Activated CD4-positive, alpha-beta T cell treated with anti-CD3 and anti-CD28 coated beads, Interleukin-2, amount 10 ng/mL, durations not matched to agents 7 days and 5 days (primary cell): Measurements from ENCODE around the gene OR2T10. TPM values are rescaled to one million over a fixed set of nuclear protein-coding genes. Genes with fewer than 3 reads are reported as not detected.
"Not testable (repeated sequence)": the region's sequence is repeated elsewhere in the genome, so short reads cannot be mapped to it uniquely, and the experiment has no call there.

ENCODE experiments used
- CTCF ChIA-PET: fragments of 350-600 bp; sonication (Branson Sonifier 250); formaldehyde crosslinking; loops from one replicate; lab custom pipeline; 2021; ENCODE audit warnings: antibody characterized with exemption; lab: Charles Lee
- POLR2A ChIA-PET: fragments of 350-600 bp; sonication (Branson Sonifier 250); formaldehyde crosslinking; loops from one replicate; lab custom pipeline; 2021; ENCODE audit warnings: antibody characterized with exemption; lab: Charles Lee
- DNase-seq: peaks from one replicate; pipeline ENCODE4 v3.0.0-alpha.2; 2020
- H3K27ac Mint-ChIP-seq: one replicate; pipeline ENCODE4 v1.8.0; 2021; ENCODE audit warnings: mild to moderate bottlenecking, moderate library complexity, mixed read lengths
- H3K27me3 Mint-ChIP-seq: one replicate; pipeline ENCODE4 v1.8.0; 2021; ENCODE audit warnings: mixed read lengths
- H3K36me3 Mint-ChIP-seq: one replicate; pipeline ENCODE4 v1.8.0; 2021; ENCODE audit warnings: low read depth, mixed read lengths
- H3K4me1 Mint-ChIP-seq: one replicate; pipeline ENCODE4 v1.8.0; 2021; ENCODE audit warnings: mixed read lengths
- H3K4me3 Mint-ChIP-seq: one replicate; pipeline ENCODE4 v1.8.0; 2021; ENCODE audit warnings: mild to moderate bottlenecking, moderate library complexity, mixed read lengths
- H3K9me3 Mint-ChIP-seq: one replicate; pipeline ENCODE4 v1.8.0; 2021; ENCODE audit warnings: mixed read lengths
- total RNA-seq, 2 experiments: library from RNA; stranded (reverse); gene quantifications; one replicate each; pipeline ENCODE4 v1.2.3, GENCODE V29; 2021

Gene OR2T10
- total RNA-seq, 2 experiments from 2014 or later = not detected

GRCh38 chr1:248576260-248576980 lies 21.1 kb downstream of the OR2T10 start:
- no peak overlapping the region for H3K27ac Mint-ChIP-seq
- H3K36me3 Mint-ChIP-seq = no peaks in the 10 kb centered on the region
- CTCF ChIA-PET = no interaction called here
- H3K4me3 Mint-ChIP-seq = no peak overlapping the region
- H3K27me3 Mint-ChIP-seq = peaks cover 2% of the 10 kb centered on the region
- H3K4me1 Mint-ChIP-seq = peaks cover 5% of the 10 kb centered on the region
- peaks cover 6% of the 10 kb centered on the region for H3K9me3 Mint-ChIP-seq
- DNase-seq = no peak
- POLR2A ChIA-PET = no interaction called here

GRCh38 chr1:248574657-248575056 lies 22.8 kb downstream of the OR2T10 start, which contains the start of gene OR2T34:
TSS of gene OR2T34 (minus strand) at chr1:248574757. CDS start at chr1:248574757, 0 bp downstream.
- POLR2A ChIA-PET, DNase-seq, H3K27me3 Mint-ChIP-seq, H3K4me3 Mint-ChIP-seq, H3K4me1 Mint-ChIP-seq, H3K36me3 Mint-ChIP-seq, H3K9me3 Mint-ChIP-seq, CTCF ChIA-PET, H3K27ac Mint-ChIP-seq: not testable (repeated sequence)

DNA sequence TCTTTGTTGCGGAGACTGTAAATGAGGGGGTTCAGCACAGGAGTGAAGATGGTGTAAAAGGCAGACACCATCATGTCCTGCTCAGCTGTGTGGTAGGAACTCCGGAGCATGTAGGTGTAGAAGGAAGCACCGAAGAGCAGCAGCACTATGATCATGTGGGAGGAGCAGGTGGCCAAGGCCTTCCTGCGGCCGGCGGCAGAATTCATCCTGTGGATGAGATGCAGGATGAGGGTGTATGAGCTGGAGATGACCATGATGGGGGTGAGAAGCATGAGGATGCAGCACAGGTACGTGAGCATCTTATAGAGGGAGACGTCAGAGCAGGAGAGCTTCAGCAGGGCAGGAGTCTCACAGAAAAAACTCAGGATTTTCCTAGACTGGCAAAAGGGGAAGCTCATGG lies 23.6 kb downstream of the OR2T10 start:
- H3K27me3 Mint-ChIP-seq, H3K27ac Mint-ChIP-seq, DNase-seq, H3K36me3 Mint-ChIP-seq, CTCF ChIA-PET, H3K4me3 Mint-ChIP-seq, POLR2A ChIA-PET, H3K9me3 Mint-ChIP-seq: not testable (repeated sequence)
- H3K4me1 Mint-ChIP-seq = peaks cover 11% of the 10 kb centered on the region

- H3K9me3 Mint-ChIP-seq, H3K36me3 Mint-ChIP-seq, H3K27ac Mint-ChIP-seq, DNase-seq, H3K27me3 Mint-ChIP-seq, CTCF ChIA-PET, POLR2A ChIA-PET, H3K4me3 Mint-ChIP-seq: not testable (repeated sequence)
- H3K4me1 Mint-ChIP-seq = peaks cover 14% of the 10 kb centered on the region
Measured at GRCh38 chr1:248572049-248572448, 25.5 kb downstream of the OR2T10 start.

DNA sequence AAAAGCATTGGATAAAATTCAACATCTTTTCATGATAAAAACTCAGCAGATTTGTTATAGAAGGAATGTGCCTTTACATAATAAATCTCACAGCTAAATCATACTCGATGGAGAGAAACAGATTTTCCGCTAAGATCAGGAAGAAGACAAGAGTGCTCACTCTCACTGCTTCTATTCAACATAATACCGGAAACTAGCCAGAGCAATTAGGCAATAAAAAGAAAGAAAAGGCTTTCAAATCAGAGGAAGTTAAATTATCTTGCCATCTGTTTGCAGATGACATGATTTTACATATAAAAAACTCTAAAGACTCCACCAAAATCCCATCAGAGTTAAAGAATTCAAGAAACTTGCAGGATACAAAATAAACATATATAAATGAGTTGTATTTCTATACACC lies 26.7 kb downstream of the OR2T10 start:
- peaks cover 18% of the 10 kb centered on the region for H3K4me1 Mint-ChIP-seq
- H3K4me3 Mint-ChIP-seq, POLR2A ChIA-PET, H3K27ac Mint-ChIP-seq, H3K36me3 Mint-ChIP-seq, H3K27me3 Mint-ChIP-seq, DNase-seq, CTCF ChIA-PET, H3K9me3 Mint-ChIP-seq: not testable (repeated sequence)

- DNase-seq, POLR2A ChIA-PET, H3K36me3 Mint-ChIP-seq, H3K9me3 Mint-ChIP-seq, H3K27me3 Mint-ChIP-seq, H3K27ac Mint-ChIP-seq, H3K4me3 Mint-ChIP-seq, CTCF ChIA-PET: not testable (repeated sequence)
- H3K4me1 Mint-ChIP-seq = peaks cover 21% of the 10 kb centered on the region
Measured at GRCh38 chr1:248569049-248569448, 28.5 kb downstream of the OR2T10 start.

DNA sequence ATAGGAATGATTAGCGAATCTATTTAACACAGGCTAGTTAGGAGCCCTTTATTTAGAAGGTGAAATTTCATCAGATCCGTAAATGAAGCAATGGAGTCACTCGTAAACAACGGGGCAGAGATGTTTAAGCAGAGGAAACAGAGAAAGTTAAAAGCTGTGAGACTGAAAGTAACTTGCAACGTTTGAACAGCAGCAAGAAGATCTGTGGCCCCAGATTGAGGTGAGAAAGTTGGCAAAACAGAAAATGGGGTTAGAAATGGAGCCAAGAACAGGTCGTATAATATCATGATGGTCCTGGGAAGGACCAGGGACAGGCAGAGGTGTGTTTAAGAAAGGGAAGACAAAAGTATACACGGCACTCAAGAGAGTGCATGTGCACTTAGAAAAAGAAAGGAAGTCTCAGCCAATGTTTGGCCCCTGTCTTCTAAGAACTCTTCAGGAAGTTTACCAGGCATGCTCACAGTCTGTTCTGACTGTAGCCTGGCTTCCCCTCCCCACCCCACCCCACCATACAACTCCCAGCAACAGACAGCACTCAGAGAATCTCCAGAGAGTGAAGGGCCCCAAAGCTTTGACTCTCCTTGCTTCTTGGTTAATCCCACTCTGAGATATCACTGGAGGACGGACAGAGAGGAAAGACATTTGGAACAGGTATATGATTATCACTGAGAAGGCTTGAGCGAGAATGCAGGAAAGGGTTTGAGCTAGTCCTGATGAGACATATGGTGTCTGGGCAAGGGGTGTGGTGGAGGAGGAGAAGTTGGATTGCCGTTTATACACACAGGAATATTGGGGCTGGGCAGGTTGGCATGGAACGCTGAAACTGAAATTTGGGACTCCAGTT lies 31.7 kb downstream of the OR2T10 start:
- Mint-ChIP-seq H3K27ac (peak overlapping the region; percentile 96), H3K4me3 (peak overlapping the region; percentile 78), H3K4me1 (peaks cover 19% of the 10 kb centered on the region)
- peak; percentile 31 for DNase-seq
- H3K9me3 Mint-ChIP-seq, CTCF ChIA-PET, H3K36me3 Mint-ChIP-seq, H3K27me3 Mint-ChIP-seq, POLR2A ChIA-PET: not testable (repeated sequence)

DNA sequence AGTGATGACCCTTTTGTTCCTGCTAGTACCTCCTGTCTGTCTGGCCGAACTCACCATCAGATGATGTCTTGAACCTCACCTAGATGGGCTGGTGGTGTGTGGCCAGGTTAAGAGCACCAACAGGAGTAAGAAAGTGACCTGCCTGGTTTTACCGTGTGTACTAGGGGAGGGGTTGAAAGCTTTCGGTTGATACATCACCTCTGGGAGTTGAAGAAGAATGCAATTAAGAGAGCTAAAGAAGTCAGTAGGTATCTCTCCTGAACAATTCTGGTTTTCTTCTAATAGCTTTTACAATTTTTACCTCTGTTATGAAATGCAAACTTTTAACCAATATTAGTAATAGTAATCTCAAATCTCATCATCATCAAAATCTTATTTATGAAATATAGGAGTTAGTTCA lies 34.8 kb downstream of the OR2T10 start, which contains the start of gene OR2T29:
Gene OR2T29 (minus strand): TSS at position 101 of the 400 bp plus-strand sequence. CDS start 3,281 bp downstream, outside the sequence.
- POLR2A ChIA-PET, H3K27me3 Mint-ChIP-seq, DNase-seq, H3K36me3 Mint-ChIP-seq, H3K9me3 Mint-ChIP-seq, CTCF ChIA-PET, H3K4me3 Mint-ChIP-seq, H3K27ac Mint-ChIP-seq: not testable (repeated sequence)
- H3K4me1 Mint-ChIP-seq = peaks cover 15% of the 10 kb centered on the region

DNA sequence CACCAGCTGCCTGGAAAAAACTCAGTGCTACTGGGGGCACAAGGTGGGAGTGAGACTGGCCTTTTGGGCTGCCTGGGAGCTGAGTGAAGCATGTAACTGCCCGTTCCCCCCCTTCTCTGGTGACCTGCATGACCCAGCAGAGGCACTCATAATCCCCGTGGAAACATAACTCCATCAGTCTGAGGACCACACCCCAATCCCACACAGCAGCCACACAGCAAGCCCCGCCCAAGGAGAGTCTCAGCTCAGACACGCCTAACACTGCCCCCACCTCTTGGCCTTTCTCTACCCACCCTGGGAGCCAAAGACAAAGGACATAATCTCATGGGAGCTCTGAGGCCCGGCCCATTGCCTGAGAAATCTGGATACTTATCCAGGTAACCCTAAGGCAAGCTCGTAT lies 46.5 kb downstream of the OR2T10 start:
- DNase-seq, H3K27ac Mint-ChIP-seq, H3K9me3 Mint-ChIP-seq, H3K27me3 Mint-ChIP-seq, H3K36me3 Mint-ChIP-seq, H3K4me1 Mint-ChIP-seq, CTCF ChIA-PET, H3K4me3 Mint-ChIP-seq, POLR2A ChIA-PET: not testable (repeated sequence)

DNA sequence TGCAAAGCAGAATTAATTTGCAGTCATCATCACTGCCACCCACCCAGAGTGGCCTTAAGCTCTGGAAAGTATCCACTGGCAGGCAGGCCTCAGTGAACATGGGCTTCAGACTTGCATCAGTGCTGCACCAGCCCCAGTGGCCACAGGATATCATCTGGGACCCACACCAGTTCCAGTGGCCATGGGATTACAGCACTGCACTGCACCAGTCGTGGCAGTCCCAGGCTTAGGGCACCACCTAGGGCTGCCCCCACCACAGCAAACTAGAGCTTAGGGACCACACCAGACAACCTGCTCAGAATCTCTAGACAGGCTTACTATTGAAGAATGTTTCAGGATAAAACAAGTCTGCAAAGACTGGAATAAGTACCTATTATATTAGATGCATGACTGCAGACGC lies 50.1 kb downstream of the OR2T10 start:
- H3K27me3 Mint-ChIP-seq, H3K4me1 Mint-ChIP-seq, DNase-seq, POLR2A ChIA-PET, CTCF ChIA-PET, H3K36me3 Mint-ChIP-seq, H3K9me3 Mint-ChIP-seq, H3K4me3 Mint-ChIP-seq, H3K27ac Mint-ChIP-seq: not testable (repeated sequence)

Other genes with a start within 250 kb of the OR2T10 start
- gene OR14C36, start 248.9 kb downstream of the OR2T10 start, total RNA-seq = not detected
- gene OR2T4, start 236.0 kb downstream of the OR2T10 start, total RNA-seq = not detected
- not detected for gene OR2T6, start 222.0 kb downstream of the OR2T10 start, total RNA-seq
- gene OR2T1, start 194.7 kb downstream of the OR2T10 start, total RNA-seq = not detected
- not detected for gene OR2T2, start 152.1 kb downstream of the OR2T10 start, total RNA-seq
- not detected for gene OR2T3, start 124.3 kb downstream of the OR2T10 start, total RNA-seq
- gene OR2T5, start 109.1 kb downstream of the OR2T10 start, total RNA-seq = not detected
- not detected for gene OR2G6, start 89.6 kb downstream of the OR2T10 start, total RNA-seq
- gene OR2T29, start 34.9 kb downstream of the OR2T10 start, total RNA-seq = not detected
- not detected for gene OR2T34, start 22.9 kb downstream of the OR2T10 start, total RNA-seq
- not detected for gene OR2T11, start 37.4 kb upstream of the OR2T10 start, total RNA-seq
- not detected for gene OR2T35, start 47.6 kb upstream of the OR2T10 start, total RNA-seq
- not detected for gene OR2T27, start 57.8 kb upstream of the OR2T10 start, total RNA-seq
- gene OR14I1, start 105.1 kb upstream of the OR2T10 start, total RNA-seq = not detected
- gene LYPD8, start 158.1 kb upstream of the OR2T10 start, total RNA-seq = not detected
- gene SH3BP5L, start 228.2 kb upstream of the OR2T10 start, total RNA-seq = 10 to 100 TPM; 29.7 to 32.7 TPM
- 10 to 100 TPM; 46.5 to 56.9 TPM for gene ZNF672, start 240.5 kb upstream of the OR2T10 start, total RNA-seq